Endothelial cell (in vitro differentiated cells): Measurements from ENCODE around the gene ZNG1C. TPM values are rescaled to one million over a fixed set of nuclear protein-coding genes. Genes with fewer than 3 reads are reported as not detected.
"Not testable (repeated sequence)": the region's sequence is repeated elsewhere in the genome, so short reads cannot be mapped to it uniquely, and the experiment has no call there.

Source experiments
- DNase-seq: peaks from one replicate; pipeline ENCODE4 v3.0.0; 2021; ENCODE audit warnings: low spot score
- H3K27ac Mint-ChIP-seq: one replicate; pipeline ENCODE4 v1.8.0; 2021; ENCODE audit warnings: mixed read lengths, inconsistent platforms; ENCODE audit not compliant: unreplicated experiment
- H3K27me3 Mint-ChIP-seq: one replicate; pipeline ENCODE4 v1.8.0; 2021; ENCODE audit warnings: mild to moderate bottlenecking, moderate library complexity, mixed read lengths, inconsistent platforms; ENCODE audit not compliant: unreplicated experiment
- H3K36me3 Mint-ChIP-seq: one replicate; pipeline ENCODE4 v1.8.0; 2021; ENCODE audit warnings: mild to moderate bottlenecking, low read depth, mixed read lengths, inconsistent platforms; ENCODE audit not compliant: unreplicated experiment
- H3K4me1 Mint-ChIP-seq: one replicate; pipeline ENCODE4 v1.8.0; 2021; ENCODE audit warnings: mild to moderate bottlenecking, mixed read lengths, inconsistent platforms; ENCODE audit not compliant: unreplicated experiment
- H3K4me3 Mint-ChIP-seq: one replicate; pipeline ENCODE4 v1.8.0; 2021; ENCODE audit warnings: mild to moderate bottlenecking, mixed read lengths, inconsistent platforms; ENCODE audit not compliant: unreplicated experiment
- H3K9me3 Mint-ChIP-seq: one replicate; pipeline ENCODE4 v1.8.0; 2021; ENCODE audit warnings: mixed read lengths, inconsistent platforms; ENCODE audit not compliant: unreplicated experiment
- total RNA-seq: library from RNA; stranded (reverse); fragmentation: NEBNext Ultra II Directional; extraction: Animal tissue kit (Norgen Biotek cat#: 25700); gene quantifications from one replicate; pipeline ENCODE4 v1.2.1, GENCODE V29; 2021; ENCODE audit not compliant: unreplicated experiment
- TF ChIP-seq, protein P1 (sequence below): fragments of 200-600 bp; sonication (generic); IDR thresholded peaks from one replicate; pipeline ENCODE4 v1.5.0; 2021; ENCODE audit warnings: antibody characterized with exemption; ENCODE audit not compliant: unreplicated experiment

ZNG1C gene
- total RNA-seq, 1 donor from 2014 or later, result 15.2 TPM

DNA sequence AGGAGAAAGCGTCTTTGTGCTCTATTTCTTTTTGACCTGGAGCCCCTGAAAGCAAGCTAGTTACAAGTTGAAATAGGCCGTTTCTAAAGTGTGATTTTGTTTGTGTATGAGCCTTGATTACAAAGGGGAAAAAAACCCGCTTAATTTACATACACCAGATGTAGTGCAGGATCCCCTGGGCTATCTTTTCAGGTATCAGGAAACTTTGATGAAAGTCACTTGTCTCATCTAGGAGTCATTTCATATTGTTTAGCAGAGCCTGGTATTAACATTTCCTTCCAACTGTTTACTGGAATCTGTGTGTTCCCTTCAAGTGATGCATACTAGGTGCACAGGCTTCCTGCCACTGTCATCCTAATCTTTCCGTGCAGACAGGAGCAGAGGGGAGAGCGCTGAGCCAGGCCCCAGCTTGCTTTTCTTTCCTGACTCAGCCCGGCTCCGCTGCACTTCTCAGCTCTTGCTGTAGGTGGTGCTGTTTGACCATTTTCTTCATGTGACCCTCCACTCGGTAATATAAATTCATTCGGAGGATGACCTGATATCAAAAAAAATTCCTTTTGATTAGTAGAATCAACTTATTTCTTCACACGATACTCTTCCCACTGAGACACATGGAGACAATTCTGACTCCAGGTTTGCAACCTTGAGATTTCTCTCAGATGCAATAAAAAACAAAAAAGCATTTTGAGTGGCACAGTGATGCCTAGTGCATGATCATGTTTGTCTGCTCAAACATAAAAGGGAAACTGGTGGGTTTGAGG is 100.7 kb downstream of the ZNG1C start:
- H3K9me3 Mint-ChIP-seq, H3K4me3 Mint-ChIP-seq, H3K36me3 Mint-ChIP-seq, DNase-seq, H3K27me3 Mint-ChIP-seq, H3K4me1 Mint-ChIP-seq, H3K27ac Mint-ChIP-seq: not testable (repeated sequence)
- TF ChIP-seq, protein P1, sequence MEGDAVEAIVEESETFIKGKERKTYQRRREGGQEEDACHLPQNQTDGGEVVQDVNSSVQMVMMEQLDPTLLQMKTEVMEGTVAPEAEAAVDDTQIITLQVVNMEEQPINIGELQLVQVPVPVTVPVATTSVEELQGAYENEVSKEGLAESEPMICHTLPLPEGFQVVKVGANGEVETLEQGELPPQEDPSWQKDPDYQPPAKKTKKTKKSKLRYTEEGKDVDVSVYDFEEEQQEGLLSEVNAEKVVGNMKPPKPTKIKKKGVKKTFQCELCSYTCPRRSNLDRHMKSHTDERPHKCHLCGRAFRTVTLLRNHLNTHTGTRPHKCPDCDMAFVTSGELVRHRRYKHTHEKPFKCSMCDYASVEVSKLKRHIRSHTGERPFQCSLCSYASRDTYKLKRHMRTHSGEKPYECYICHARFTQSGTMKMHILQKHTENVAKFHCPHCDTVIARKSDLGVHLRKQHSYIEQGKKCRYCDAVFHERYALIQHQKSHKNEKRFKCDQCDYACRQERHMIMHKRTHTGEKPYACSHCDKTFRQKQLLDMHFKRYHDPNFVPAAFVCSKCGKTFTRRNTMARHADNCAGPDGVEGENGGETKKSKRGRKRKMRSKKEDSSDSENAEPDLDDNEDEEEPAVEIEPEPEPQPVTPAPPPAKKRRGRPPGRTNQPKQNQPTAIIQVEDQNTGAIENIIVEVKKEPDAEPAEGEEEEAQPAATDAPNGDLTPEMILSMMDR, result peak; percentile 43

DNA sequence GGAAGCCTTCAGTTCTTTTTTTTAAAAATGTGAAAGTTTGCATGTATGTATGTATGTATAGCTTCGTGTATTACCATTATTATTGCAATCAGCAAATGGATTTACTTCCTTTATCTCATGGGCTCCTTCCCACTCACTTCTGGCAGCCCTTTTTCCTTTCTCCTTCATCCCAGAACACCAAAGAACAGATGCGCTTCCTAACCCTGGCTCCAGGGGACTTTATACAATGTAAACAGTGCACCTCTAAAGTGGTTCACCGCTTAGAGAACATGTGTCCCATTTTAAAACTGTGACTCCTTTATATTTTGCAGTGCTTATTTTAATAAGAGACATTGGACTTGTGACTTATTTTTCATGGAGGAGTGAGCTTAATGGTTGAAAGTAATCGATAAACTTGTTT is 101.5 kb downstream of the ZNG1C start:
- DNase-seq, H3K4me1 Mint-ChIP-seq, H3K36me3 Mint-ChIP-seq, H3K27me3 Mint-ChIP-seq, H3K9me3 Mint-ChIP-seq, H3K27ac Mint-ChIP-seq, H3K4me3 Mint-ChIP-seq: not testable (repeated sequence)

DNA sequence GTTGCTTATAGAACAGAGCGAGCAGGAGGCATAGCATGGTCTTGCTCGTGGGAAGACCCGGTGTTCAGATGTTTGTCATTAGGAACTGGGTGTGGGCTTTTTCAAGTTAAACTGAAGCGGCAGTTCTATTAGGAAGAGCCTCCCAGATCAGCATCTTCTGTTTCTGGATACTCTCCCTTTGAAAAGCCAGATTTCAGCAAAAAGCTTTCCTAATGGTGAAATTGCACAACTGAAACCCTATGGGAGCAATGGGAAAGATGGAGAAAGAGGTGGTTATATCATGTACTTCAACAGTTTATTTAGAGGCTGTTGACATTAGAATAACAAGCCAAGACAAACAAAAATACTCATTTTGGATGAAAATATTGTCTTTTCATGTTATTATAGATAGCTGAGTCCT is 102.2 kb downstream of the ZNG1C start:
- not testable (repeated sequence) for H3K27ac Mint-ChIP-seq, H3K27me3 Mint-ChIP-seq, DNase-seq, H3K36me3 Mint-ChIP-seq, H3K4me1 Mint-ChIP-seq, H3K4me3 Mint-ChIP-seq, H3K9me3 Mint-ChIP-seq

Other genes starting within 250 kb of the ZNG1C start
- not detected for gene FOXD4L3, start 60.9 kb downstream of the ZNG1C start, total RNA-seq
- gene PGM5, start 114.6 kb downstream of the ZNG1C start, total RNA-seq, result 1.2 TPM